Activated CD4-positive, alpha-beta T cell treated with anti-CD3 and anti-CD28 coated beads, Interleukin-2, Interleukin-6, amounts not matched to agents 100 ng/mL and 50 ng/mL, durations not matched to agents 16 hours and 8 hours (primary cell): Measurements from ENCODE around the gene ZNF362.

ENCODE experiments used
- DNase-seq: peaks from one replicate; pipeline ENCODE4 v3.0.0-alpha.2; 2020

ZNF362 gene

DNA sequence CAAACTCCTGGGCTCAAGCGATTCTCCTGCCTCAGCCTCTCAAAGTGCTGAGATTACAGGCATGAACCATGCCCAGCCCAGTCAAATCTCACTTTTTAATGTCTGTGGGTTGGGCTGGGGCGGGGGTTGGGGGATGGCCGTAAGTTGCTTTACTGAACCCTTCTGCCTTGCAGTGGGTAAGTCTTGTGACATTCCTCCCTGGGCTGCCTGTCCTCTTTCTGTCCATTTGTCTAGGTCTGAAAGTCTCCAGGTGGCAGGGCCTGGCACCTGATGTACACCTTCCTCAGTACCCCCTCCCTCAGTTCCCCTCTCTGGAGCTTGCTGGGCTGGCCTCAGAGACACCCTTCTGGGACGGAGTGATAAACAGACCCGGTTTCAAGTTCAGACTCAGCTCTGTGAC is 13.3 kb downstream of the ZNF362 start:
- DNase-seq: no peak

DNA sequence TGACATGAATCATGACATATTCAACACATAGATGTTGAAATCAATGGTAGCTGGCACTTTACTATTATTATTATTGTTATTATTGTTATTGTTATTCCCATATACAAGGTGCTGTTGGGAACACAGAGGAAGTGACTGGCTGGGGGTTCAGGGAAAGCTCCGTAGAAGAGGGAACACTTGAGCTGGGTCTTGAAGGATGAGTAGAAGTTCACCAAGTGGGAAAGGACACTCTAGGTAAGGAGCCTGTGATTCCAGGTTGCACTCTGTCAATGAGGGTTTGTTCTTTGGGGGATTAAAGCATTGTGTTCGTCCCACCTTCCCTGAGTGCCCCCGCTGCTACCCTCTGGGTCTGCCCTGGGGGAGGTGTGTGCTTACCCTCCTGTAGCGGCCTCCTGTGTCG is 14.1 kb downstream of the ZNF362 start:
- no peak for DNase-seq

DNA sequence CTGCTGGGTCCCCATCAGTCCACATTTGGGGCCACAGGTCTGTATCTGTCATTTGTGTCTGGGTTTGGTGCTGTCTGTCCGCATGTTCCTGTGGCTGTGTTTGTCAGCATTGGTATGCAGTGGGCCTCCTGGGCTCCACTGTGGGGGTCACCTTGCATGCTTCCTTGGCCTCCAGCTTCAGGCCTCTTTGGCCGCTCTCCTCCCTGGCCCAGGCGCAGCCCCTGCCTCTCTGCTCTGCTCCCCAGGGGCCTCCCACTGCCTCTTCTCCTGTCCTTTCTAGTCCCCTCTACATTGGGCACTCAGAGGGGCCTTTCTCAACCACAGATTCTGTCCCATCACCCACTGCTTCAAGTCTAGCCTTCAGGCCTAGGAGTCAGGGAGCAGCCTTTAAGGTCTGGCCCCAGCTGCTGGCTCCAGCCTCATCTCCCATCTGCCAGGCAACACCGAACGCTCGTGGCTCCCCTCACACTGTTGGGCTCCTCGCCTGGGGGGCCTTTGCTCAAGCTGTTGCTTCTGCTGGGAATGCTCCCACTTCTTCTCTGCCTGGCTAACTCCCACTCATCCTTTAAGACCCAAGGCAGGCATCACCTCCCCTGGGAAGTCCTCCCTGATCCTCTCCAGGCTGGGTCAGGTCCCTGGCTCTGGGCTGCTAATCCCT is 14.6 kb downstream of the ZNF362 start:
- no peak for DNase-seq

DNA sequence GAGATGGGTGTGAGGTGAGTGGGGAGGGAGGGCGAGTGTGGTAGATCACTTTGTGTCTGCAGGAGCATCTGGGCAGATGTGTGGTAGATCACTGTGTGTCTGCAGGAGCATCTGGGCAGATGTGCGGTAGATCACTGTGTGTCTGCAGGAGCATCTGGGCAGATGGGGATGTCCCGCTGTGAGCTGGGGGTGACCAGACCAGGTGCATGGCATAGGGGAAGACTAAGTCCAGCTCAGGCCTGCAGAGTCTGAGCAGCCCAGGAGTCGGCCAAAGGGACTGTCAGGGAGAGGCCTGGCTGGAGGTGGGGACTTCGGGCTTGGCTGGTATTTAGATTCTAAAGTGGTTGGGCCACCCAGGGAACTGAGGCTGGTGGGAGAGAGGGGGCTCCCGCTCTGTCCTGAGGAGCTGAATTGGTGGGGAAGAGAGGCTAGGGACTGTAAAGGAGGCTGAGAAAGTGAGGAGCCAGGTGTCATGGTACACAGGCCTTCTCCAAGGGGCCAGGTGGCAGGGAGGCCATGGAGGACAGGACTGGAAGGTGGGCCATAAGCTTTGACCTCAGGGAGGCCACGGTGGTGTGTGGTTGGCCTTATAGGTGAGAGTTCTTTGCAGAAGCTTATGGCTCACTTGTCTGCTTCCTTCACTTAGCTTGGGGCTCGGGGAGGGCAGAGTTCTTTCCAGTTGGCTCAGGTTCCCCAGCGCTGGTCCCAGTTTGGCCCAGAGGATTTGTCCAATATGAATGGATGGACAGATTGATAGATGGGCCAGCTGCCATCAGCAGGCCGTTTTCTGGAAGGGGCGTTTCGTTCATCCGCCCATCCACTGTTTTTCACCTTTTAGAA is 15.6 kb downstream of the ZNF362 start:
- no peak for DNase-seq

- no peak for DNase-seq
Measured at GRCh38 chr1:33272509-33272908, 16.2 kb downstream of the ZNF362 start.

DNA sequence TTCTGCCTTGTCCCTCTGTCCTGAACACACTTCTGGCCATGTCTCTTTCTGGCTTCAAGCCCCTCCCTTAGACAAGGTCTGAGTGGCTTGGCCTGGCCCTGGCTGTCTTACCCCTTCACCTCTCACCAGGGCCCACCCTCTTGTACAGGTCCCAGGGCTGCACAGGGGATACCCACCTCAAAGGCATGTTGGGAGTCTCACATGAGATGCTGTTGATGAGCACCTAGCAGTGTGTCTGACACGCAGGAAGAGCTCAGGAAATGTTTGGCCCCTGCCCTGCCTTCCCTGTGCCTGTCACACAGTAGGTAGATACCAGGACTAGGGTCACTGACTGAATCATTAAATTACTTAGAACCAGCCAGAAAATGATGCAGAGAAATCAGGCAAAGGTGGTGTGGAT is 16.6 kb downstream of the ZNF362 start:
- no peak for DNase-seq

GRCh38 chr1:33273406-33273805 is 17.1 kb downstream of the ZNF362 start:
- DNase-seq: peak; percentile 15

- DNase-seq: no peak
Measured at GRCh38 chr1:33273961-33274371, 17.7 kb downstream of the ZNF362 start.

GRCh38 chr1:33274446-33274845 is 18.2 kb downstream of the ZNF362 start:
- no peak for DNase-seq

DNA sequence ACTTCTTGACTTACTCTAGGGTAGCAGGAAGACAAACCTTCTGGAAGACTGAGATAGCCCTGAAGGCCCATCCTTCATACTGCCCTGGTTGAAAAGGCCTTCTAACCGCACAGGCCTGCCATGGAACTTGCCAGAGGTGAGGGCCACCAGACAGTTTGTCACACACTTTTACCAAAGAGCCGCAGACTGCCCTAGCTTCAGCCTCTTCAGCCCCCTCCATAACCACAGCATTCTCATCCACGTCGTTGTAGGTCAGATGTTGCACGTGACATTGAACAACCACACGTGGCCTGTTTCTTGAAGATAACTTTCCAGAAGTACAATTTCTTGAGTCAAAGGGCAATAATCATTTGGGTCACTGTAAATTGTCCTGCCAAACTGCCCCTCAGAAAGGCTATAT is 18.9 kb downstream of the ZNF362 start:
- no peak for DNase-seq

GRCh38 chr1:33275706-33276572 is 19.6 kb downstream of the ZNF362 start:
- DNase-seq: no peak

GRCh38 chr1:33276573-33277298 is 20.4 kb downstream of the ZNF362 start:
- no peak for DNase-seq

DNA sequence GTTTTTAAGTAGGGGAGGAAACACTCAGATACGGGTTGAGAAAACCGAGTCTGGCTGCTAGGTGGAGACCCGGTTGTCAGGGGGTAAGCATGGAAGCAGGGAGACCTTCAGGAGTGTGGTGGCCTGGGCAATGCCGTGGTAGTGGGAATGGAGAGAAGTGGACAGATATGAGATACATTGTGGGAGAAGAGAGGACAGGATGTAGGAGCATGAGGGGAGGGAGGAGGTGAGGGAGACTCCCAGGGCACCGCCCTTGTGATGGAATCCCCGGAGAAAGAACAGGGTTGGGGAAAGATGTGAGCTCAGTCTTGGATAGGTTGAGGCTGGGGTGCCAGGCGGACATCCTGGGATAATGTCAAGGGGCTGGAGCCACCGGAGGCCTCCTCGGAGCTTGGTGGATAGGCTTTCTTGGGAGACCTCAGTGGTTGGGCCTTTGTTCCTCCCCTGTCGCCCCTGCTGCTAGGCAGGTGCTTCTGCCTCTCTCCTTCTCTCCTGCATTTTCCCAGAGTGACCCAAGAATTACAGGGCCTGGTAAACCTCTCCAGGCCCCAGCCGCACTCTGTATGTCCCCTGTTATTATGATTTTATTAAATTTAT is 21.3 kb downstream of the ZNF362 start:
- no peak for DNase-seq

- no peak for DNase-seq
Measured at GRCh38 chr1:33280091-33280661, 23.9 kb downstream of the ZNF362 start.

DNA sequence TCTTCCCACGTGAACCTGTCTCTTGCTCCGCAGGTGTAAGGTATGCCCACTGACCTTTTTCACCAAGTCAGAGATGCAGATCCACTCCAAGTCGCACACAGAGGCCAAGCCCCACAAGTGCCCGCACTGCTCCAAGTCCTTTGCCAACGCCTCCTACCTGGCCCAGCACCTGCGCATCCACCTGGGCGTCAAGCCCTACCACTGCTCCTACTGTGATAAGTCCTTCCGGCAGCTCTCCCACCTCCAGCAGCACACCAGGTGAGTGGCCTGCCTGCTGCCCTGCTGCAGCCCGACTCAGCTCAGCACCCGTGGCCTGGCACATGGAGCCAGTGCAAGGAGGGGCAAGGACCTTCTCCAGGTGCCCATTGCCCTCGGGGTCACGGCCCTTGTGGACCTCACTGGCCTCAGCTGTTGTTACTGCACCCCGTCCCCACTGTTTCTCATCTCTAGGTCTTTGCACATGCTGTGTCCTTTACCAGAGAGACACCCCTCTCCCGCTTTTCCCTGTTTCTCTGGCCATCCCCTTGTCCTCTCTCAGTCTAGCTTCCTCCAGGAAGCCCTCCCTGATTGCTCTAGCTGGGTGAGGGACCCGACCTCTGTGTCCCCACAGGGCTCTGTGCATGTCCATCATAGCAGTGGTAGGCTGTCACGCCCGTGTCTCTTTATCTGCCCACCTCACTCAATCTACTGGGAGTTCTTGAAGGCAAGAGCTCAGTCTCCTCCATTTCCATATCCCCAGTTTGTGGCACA is 25.4 kb downstream of the ZNF362 start:
- no peak for DNase-seq

GRCh38 chr1:33282791-33283190 is 26.5 kb downstream of the ZNF362 start:
- DNase-seq: no peak

- no peak for DNase-seq
Measured at GRCh38 chr1:33284049-33284448, 27.8 kb downstream of the ZNF362 start.

GRCh38 chr1:33286451-33287185 is 30.3 kb downstream of the ZNF362 start:
- no peak for DNase-seq

DNA sequence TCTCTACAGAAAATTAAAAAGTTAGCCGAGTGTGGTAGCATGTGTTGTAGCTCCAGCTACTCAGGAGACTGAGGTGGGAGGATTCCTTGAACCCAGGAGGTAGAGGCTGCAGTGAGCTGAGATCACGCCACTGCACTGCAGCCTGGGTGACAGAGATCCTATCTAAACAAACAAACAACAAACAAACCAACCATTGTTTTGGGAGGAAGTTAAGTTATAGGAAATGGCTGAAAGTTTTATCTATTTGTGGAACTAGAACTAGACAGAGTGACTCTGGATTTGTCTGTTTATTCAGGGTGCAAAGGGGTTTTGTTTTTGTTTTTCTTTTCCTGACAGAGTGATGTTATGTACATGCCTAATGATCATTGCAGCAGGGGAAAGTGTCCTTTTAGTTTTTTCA is 31.0 kb downstream of the ZNF362 start:
- no peak for DNase-seq
